ENCODE data around the gene RBM4.
"Not testable (repeated sequence)": the region's sequence is repeated elsewhere in the genome, so short reads cannot be mapped to it uniquely, and the experiment has no call there.

RBM4 gene

GRCh38 chr11:66616379-66617154, 21.9 kb upstream of the RBM4 start, which contains the start of gene RBM14:
Gene RBM14 (plus strand): TSS chr11:66616630. CDS start chr11:66616721, 91 bp downstream.
- peak; percentile 98 to 99 for DNase-seq (ENCODE audit: low read depth in 2 of 2)

DNA sequence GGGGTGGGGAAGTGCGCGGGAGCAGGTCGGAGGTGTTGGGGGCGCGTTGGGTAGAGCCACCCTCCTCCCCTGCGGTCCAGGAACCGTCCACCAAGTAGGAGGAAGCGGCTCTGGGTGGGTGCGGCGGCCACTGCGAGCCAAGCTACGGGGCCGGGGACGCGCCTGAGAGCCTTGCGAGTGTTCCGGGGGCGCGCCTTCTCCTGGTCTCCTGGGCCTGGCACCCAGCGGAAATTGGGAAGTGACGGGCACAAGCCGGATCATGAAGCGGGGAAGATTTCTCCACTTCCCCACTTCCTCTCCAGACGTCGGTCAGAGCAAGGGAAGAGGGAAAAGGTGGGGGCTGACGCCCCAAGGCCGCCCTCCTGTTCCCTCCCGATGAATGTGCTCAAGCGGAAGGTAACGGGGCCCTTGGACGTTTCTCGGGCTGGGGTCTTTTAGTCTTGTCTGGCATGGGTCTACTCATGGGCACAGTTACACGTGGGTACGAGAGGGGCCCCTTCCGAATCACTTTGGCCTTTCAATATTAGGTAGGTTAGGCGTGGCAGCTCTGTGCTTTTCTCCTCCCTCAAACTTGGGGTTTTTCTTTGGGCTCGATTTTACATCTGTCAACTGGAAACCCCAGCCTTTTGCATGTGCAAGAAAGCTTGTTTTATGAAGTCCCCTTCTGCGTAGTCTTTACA, 21.2 kb upstream of the RBM4 start:
- DNase-seq (ENCODE audit: low read depth in 2 of 2) = no peak

- no peak for DNase-seq (ENCODE audit: low read depth in 2 of 2)
Measured at GRCh38 chr11:66619080-66619554, 19.4 kb upstream of the RBM4 start.

DNA sequence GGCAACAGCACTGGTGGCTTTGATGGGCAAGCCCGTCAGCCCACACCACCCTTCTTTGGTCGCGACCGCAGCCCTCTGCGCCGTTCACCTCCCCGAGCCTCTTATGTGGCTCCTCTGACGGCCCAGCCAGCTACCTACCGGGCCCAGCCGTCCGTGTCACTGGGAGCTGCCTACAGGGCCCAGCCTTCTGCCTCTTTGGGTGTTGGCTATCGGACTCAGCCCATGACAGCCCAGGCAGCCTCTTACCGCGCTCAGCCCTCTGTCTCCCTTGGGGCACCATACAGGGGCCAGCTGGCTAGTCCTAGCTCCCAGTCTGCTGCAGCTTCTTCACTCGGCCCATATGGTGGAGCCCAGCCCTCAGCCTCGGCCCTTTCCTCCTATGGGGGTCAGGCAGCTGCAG, 14.1 kb upstream of the RBM4 start:
- no peak for DNase-seq (ENCODE audit: low read depth in 2 of 2)

- no peak for DNase-seq (ENCODE audit: low read depth in 2 of 2)
Measured at GRCh38 chr11:66625041-66625751, 13.3 kb upstream of the RBM4 start.

DNA sequence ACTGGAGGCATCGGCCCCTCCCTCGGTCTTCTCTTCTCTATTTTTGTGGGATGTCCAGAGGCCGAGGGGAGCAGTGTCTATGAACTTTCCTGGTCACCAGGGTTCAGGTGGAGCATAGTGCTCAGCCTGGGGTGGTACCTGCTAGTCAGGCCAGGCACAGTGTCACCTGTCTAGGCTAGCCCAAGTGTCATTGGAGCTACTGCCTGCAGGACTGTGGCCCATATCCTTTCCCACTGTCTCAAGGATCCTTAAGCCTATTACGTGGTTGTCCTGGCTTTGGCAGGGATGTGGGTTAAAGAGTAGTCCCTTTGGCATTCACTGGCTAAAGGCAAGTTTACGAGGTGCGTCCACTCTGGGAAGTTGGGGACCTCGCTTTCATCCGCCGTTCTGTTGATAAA, 12.8 kb upstream of the RBM4 start:
- no peak for DNase-seq (ENCODE audit: low read depth in 2 of 2)

- DNase-seq (ENCODE audit: low read depth in 2 of 2) = no peak
Measured at GRCh38 chr11:66626382-66626781, 12.1 kb upstream of the RBM4 start.

- DNase-seq (ENCODE audit: low read depth in 2 of 2) = no peak
Measured at GRCh38 chr11:66626926-66627325, 11.6 kb upstream of the RBM4 start.

GRCh38 chr11:66628061-66628603, 10.4 kb upstream of the RBM4 start:
- no peak for DNase-seq (ENCODE audit: low read depth in 2 of 2)

DNA sequence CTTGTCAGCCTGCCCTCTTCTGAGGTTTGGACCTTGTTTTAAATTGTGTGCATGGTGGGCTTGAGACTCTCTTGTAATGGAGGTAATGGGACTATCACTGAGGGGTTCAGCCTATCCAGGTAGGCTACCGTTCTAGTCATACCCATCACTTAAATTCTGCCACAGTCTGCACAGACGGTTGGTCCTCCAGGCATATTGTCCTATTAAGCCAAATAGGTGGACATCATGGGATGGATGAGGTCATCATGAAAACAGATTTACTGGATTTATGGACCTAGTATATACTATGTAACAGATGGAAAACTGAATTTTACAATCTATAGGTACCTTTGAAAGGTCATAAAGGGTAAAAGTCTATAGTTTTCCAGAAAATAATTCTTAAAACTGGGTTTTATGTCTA, 9.1 kb upstream of the RBM4 start:
- DNase-seq (ENCODE audit: low read depth in 2 of 2) = no peak

DNA sequence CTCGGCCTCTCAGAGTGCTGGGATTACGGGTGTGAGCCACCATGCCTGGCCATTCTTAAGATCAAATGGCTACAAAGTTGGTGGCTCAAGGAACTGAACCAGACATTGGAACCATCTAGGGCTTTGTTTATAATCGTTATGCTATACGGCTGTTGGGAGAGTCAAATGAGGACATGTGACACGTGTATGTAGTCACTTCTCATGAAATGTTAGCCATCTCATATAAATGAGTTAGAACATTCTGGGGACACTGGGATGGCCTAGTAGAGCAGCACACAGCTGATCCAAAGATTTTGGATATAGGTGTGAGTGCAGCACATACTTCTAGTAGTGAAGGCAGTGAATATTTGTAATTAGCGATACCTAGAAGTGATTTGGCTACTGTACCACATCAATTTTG, 6.6 kb upstream of the RBM4 start:
- no peak for DNase-seq (ENCODE audit: low read depth in 2 of 2)

GRCh38 chr11:66632952-66633351, 5.6 kb upstream of the RBM4 start:
- DNase-seq (ENCODE audit: low read depth in 2 of 2) = no peak

DNA sequence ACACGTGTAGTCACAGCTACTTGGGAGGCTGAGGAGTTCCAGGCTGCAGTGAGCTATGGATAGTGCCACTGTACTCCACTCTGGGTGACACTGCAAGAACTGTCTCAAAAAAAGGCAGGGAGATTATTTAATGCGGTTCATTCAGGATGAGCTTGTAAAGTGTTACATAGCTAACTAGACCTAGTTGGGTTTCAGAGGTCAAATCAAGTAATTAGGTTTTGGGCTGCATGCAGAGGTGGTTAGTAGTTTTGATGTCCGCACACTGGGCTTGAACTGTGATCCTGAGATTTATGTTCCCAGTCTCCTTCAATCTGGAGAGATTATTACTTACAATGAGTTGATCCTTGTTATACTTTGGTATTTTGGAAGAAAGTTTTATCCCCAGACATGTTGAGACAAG, 2.1 kb upstream of the RBM4 start:
- DNase-seq (ENCODE audit: low read depth in 2 of 2) = no peak

GRCh38 chr11:66637557-66638176, 836 bp upstream of the RBM4 start:
- no peak for DNase-seq (ENCODE audit: low read depth in 2 of 2)

DNA sequence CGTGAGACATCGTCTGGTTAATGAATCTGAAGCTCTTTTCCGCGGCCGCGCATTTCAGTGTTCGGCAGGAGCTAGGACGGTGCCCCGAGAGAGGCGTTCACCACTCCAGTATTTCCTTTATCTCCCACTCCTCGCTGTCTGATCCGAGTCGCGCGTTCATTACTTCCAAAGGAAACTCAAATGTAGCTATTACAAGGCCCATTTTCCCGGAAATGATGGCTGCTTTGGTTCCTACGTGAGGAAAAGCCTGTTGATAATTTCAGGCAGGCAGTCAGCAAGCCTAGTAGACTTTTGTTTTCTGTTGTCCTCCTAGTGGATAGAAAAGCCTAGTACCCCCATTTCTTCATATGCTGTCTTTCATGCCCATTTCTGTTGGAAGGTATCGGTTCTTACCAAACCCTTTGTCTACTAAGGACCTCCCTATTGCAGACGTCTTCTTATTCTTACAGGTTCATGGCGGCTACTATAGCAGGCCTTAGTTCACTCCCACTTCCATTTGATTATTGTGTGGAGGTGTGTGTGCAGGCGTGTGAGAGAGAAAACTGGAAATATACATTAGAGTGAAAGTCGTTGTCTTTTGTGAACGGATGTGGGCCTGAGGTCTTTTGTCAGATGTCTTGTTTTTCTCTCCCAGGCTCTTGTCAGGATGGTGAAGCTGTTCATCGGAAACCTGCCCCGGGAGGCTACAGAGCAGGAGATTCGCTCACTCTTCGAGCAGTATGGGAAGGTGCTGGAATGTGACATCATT, 737 bp downstream of the RBM4 start:
- no peak for DNase-seq (ENCODE audit: low read depth in 2 of 2)

DNA sequence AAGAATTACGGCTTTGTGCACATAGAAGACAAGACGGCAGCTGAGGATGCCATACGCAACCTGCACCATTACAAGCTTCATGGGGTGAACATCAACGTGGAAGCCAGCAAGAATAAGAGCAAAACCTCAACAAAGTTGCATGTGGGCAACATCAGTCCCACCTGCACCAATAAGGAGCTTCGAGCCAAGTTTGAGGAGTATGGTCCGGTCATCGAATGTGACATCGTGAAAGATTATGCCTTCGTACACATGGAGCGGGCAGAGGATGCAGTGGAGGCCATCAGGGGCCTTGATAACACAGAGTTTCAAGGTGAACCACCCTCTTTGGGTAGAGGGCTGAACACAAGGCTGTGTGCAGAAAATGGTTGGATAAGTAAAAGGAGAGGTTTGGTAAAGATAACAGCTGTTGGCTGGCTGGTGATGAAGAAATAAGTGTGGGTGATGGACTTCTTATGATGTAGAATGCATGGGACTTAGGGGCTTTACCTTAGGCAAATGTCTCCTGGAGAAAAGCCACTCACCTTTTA, 1.4 kb downstream of the RBM4 start:
- not testable (repeated sequence) for DNase-seq (ENCODE audit: low read depth in 2 of 2)

- DNase-seq (ENCODE audit: low read depth in 2 of 2) = no peak
Measured at GRCh38 chr11:66641834-66642233, 3.3 kb downstream of the RBM4 start.

GRCh38 chr11:66643745-66644437, 5.4 kb downstream of the RBM4 start:
- no peak for DNase-seq (ENCODE audit: low read depth in 2 of 2)

DNA sequence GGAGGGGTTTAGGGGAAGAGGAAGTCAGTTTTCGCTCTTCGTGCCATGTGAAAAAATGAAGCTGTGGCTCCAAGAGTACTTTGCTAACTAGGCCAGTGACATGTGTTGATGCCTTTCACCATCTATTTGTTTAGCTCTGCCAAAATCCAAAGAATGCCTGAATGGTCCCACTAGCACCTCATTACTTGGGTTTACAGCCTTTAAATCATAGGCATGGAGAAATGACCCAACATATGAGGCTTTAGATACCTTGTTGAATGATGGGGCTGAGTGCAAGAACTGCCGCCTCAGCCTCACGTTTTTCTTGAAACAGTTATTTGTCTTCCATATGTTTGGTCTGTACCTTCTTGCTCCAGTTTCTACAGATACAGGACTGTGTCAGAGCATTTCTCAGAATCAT, 8.3 kb downstream of the RBM4 start:
- DNase-seq (ENCODE audit: low read depth in 2 of 2) = no peak

DNA sequence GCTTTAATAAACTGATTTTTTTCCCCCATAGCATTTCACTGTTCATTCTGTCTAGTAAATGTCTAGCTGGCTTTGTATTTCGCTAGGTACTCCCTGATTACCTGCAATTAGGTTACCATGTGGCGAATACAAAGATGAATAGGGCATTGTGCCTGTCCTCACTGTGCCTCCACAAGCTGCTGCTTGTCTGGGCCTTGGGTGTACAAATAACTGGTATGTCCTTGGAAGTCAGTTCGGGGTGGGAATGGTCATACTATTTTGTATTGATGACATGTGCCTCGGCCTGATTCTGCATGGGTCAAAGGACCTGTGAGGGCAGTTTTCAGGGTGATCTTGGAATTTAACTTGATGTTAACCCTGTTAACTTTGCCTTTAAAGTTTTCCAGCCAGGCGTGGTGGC, 11.4 kb downstream of the RBM4 start:
- DNase-seq (ENCODE audit: low read depth in 2 of 2) = no peak
